Immature natural killer cell (primary cell): ENCODE results near the gene ACHE. TPM values are rescaled to one million over a fixed set of nuclear protein-coding genes. Genes with fewer than 3 reads are reported as not detected.
A peak's percentile ranks its signal among the peaks of the same experiment; 100 is the strongest.
"Not testable (repeated sequence)": the region's sequence is repeated elsewhere in the genome, so short reads cannot be mapped to it uniquely, and the experiment has no call there.

Experiments
- DNase-seq, 3 donors: peaks; one replicate each; pipeline ENCODE4 v3.0.0; 2022; ENCODE audit warnings: mixed read lengths in 1 of 3
- H3K27ac Mint-ChIP-seq, 6 donors: one replicate each; pipeline ENCODE4 v1.8.0; 2020; ENCODE audit warnings: mixed read lengths in 6 of 6, mild to moderate bottlenecking in 5 of 6, inconsistent platforms in 4 of 6, moderate library complexity in 3 of 6
- H3K27me3 Mint-ChIP-seq, 3 donors: one replicate each; pipeline ENCODE4 v1.8.0; 2020 to 2021; ENCODE audit warnings: low read depth in 3 of 3, mild to moderate bottlenecking in 3 of 3, mixed read lengths in 3 of 3, moderate library complexity in 3 of 3, inconsistent platforms in 1 of 3
- H3K36me3 Mint-ChIP-seq, 3 donors: one replicate each; pipeline ENCODE4 v1.8.0; 2020; ENCODE audit warnings: mixed read lengths in 3 of 3, inconsistent platforms in 2 of 3, mild to moderate bottlenecking in 2 of 3
- H3K4me1 Mint-ChIP-seq, 2 donors: one replicate each; pipeline ENCODE4 v1.8.0; 2020; ENCODE audit warnings: inconsistent platforms in 2 of 2, mild to moderate bottlenecking in 2 of 2, mixed read lengths in 2 of 2, moderate library complexity in 1 of 2
- H3K4me3 Mint-ChIP-seq, 5 donors: one replicate each; pipeline ENCODE4 v1.8.0; 2020; ENCODE audit warnings: mild to moderate bottlenecking in 5 of 5, mixed read lengths in 5 of 5, inconsistent platforms in 3 of 5, moderate library complexity in 3 of 5
- H3K9me3 Mint-ChIP-seq, 6 donors: one replicate each; pipeline ENCODE4 v1.8.0; 2020; ENCODE audit warnings: mild to moderate bottlenecking in 6 of 6, mixed read lengths in 6 of 6, inconsistent platforms in 4 of 6, moderate library complexity in 3 of 6
- polyA plus RNA-seq, 3 donors: library from polyadenylated mRNA; unstranded; fragments of 300-500 nt; fragmentation: Illumina TruSeq; gene quantifications; one replicate each; pipeline ENCODE4 v1.2.3, GENCODE V29; 2021

ACHE gene
- not detected for polyA plus RNA-seq

GRCh38 chr7:100895701-100895955 is at the start of gene ACHE:
ACHE (minus strand) TSS chr7:100895888; CDS start chr7:100894232, 1,656 bp downstream.
- peaks cover 13 to 28% (median 19%) of the 10 kb centered on the region in 3 donors for H3K27me3 Mint-ChIP-seq
- peaks cover 0 to 4% (median 0%) of the 10 kb centered on the region in 6 donors for H3K9me3 Mint-ChIP-seq
- H3K36me3 Mint-ChIP-seq: peaks cover 0 to 4% (median 0%) of the 10 kb centered on the region in 3 donors
- peaks cover 17 to 27% of the 10 kb centered on the region in 2 donors for H3K4me1 Mint-ChIP-seq
- H3K27ac Mint-ChIP-seq: peak within 1 kb of the TSS in 4 of 6 donors; percentile 25 to 72 (median 50)
- no peak for DNase-seq
- peak within 1 kb of the TSS; percentile 77 to 91 (median 79) for H3K4me3 Mint-ChIP-seq

GRCh38 chr7:100944138-100944537 is 48.5 kb upstream of the ACHE start:
- Mint-ChIP-seq H3K4me1 (no peaks in the 10 kb centered on the region), H3K4me3 (no peak overlapping the region), H3K36me3 (no peaks in the 10 kb centered on the region), H3K9me3 (peaks cover 2 to 13% (median 6%) of the 10 kb centered on the region in 6 donors), H3K27me3 (peaks cover 3 to 6% (median 6%) of the 10 kb centered on the region in 3 donors), H3K27ac (no peak overlapping the region)
- no peak for DNase-seq

DNA sequence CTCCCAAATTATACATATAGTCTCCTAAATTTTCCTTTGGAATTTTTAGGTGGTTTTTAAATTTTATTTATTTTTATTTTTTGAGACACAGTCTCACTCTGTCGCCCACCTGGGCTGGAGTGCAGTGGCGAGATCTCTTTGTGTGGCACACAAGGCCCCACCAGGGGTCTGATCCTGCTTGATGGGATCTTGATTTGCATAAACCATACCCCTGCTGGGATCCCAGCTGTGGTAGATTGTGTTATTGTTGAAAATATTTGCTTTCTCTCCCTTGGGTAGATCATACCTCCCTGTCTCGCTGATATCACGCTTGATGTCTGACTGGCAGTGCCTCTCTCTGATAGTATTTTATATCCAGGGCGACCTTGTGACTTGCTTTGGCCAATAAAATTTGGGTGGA is 48.0 kb upstream of the ACHE start:
- no peaks in the 10 kb centered on the region for H3K36me3 Mint-ChIP-seq
- no peak for DNase-seq

GRCh38 chr7:100942045-100942774 is 46.5 kb upstream of the ACHE start:
- Mint-ChIP-seq H3K27me3 (peaks cover 4 to 12% (median 8%) of the 10 kb centered on the region in 3 donors), H3K4me1 (no peaks in the 10 kb centered on the region), H3K4me3 (no peak overlapping the region), H3K9me3 (peaks cover 2 to 15% (median 7%) of the 10 kb centered on the region in 6 donors), H3K36me3 (no peaks in the 10 kb centered on the region), H3K27ac (no peak overlapping the region)
- DNase-seq: no peak

More for the DNA sequence above, 48.0 kb upstream of the ACHE start:
- H3K9me3 Mint-ChIP-seq: peaks cover 2 to 15% (median 7%) of the 10 kb centered on the region in 6 donors
- H3K4me1 Mint-ChIP-seq: no peaks in the 10 kb centered on the region
- H3K27me3 Mint-ChIP-seq: peaks cover 3 to 6% (median 6%) of the 10 kb centered on the region in 3 donors
- no peak overlapping the region for H3K4me3 Mint-ChIP-seq
- H3K27ac Mint-ChIP-seq: no peak overlapping the region

DNA sequence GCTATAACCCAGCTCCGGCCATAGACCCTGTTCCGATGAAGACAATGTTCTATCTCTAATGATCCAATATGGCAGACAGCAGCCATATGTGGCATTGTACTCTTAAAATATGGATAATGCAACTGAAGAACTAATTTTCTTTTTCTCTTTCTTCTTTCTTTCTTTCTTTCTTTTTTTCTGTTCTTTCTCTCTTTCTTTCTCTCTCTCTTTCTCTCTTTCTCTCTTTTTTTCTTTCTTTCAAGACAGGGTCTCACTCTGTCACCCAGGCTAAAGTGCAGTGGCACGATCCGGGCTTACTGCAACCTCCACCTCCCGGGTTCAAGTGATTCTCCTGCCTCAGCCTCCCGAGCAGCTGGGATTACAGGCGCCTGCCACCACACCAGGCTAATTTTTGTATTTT is 40.5 kb upstream of the ACHE start:
- DNase-seq, H3K4me3 Mint-ChIP-seq, H3K27ac Mint-ChIP-seq, H3K4me1 Mint-ChIP-seq, H3K36me3 Mint-ChIP-seq: not testable (repeated sequence)
- Mint-ChIP-seq H3K9me3 (peaks cover 2 to 21% (median 8%) of the 10 kb centered on the region in 6 donors), H3K27me3 (peaks cover 9 to 16% (median 11%) of the 10 kb centered on the region in 3 donors)

DNA sequence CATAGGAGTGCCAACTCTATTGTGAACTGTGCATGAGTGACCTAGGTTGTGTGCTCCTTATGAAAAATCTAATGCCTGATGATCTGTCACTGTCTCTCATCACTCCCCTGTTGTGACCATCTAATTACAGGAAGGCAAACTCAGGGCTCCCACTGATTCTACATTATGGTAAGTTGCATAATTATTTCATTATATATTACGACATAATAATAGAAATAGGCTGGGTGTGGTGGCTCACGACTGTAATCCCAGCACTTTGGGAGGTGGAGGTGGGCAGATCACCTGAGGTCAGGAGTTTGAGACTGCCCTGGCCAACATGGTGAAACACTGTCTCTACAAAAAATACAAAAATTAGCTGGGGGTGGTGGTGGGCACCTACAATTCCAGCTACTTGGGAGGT is 39.7 kb upstream of the ACHE start:
- not testable (repeated sequence) for H3K36me3 Mint-ChIP-seq, H3K27ac Mint-ChIP-seq, DNase-seq, H3K4me3 Mint-ChIP-seq, H3K4me1 Mint-ChIP-seq
- H3K27me3 Mint-ChIP-seq: peaks cover 11 to 16% (median 11%) of the 10 kb centered on the region in 3 donors
- H3K9me3 Mint-ChIP-seq: peaks cover 2 to 20% (median 8%) of the 10 kb centered on the region in 6 donors

DNA sequence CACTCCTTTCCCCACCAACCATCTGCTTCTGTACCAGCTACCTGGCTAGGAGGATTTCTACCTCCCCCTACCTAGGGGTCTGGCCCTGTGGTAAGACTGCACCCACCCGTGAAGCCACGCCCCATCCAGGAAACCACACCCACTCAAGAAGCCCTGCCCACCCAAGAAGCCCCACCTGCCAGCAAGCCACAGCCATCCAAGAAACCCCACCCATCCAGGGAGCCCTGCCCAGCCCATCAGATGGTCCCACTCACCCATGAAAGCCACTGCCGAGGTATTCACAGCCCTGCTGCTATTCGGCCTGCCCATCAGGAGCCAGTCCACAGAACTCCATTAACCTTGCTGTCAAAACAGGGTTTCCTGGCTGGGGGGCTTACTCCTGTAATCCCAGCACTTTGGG is 38.0 kb upstream of the ACHE start:
- Mint-ChIP-seq H3K27ac (no peak overlapping the region), H3K9me3 (peaks cover 0 to 8% (median 2%) of the 10 kb centered on the region in 6 donors), H3K36me3 (no peaks in the 10 kb centered on the region), H3K4me1 (no peaks in the 10 kb centered on the region), H3K4me3 (no peak overlapping the region), H3K27me3 (peaks cover 5 to 16% (median 8%) of the 10 kb centered on the region in 3 donors)
- no peak for DNase-seq

GRCh38 chr7:100929808-100930174 is 34.1 kb upstream of the ACHE start:
- H3K27ac Mint-ChIP-seq: no peak overlapping the region
- no peak for DNase-seq

GRCh38 chr7:100923616-100924015 is 27.9 kb upstream of the ACHE start:
- peaks cover 5 to 17% (median 10%) of the 10 kb centered on the region in 3 donors for H3K27me3 Mint-ChIP-seq
- H3K4me1 Mint-ChIP-seq, H3K36me3 Mint-ChIP-seq, DNase-seq, H3K4me3 Mint-ChIP-seq, H3K27ac Mint-ChIP-seq, H3K9me3 Mint-ChIP-seq: not testable (repeated sequence)

More at GRCh38 chr7:100929808-100930174, 34.1 kb upstream of the ACHE start:
- Mint-ChIP-seq H3K4me3 (no peak overlapping the region), H3K36me3 (no peaks in the 10 kb centered on the region), H3K4me1 (no peaks in the 10 kb centered on the region), H3K27me3 (peaks cover 3 to 6% (median 4%) of the 10 kb centered on the region in 3 donors), H3K9me3 (peaks cover 0 to 7% (median 2%) of the 10 kb centered on the region in 6 donors)

GRCh38 chr7:100921039-100921438 is 25.4 kb upstream of the ACHE start:
- H3K36me3 Mint-ChIP-seq: no peaks in the 10 kb centered on the region
- no peaks in the 10 kb centered on the region for H3K4me1 Mint-ChIP-seq
- no peak overlapping the region for H3K4me3 Mint-ChIP-seq
- DNase-seq: no peak
- H3K27ac Mint-ChIP-seq: no peak overlapping the region
- H3K27me3 Mint-ChIP-seq: peaks cover 5 to 17% (median 10%) of the 10 kb centered on the region in 3 donors
- no peaks in the 10 kb centered on the region for H3K9me3 Mint-ChIP-seq

GRCh38 chr7:100919779-100920437 is 24.2 kb upstream of the ACHE start:
- not testable (repeated sequence) for DNase-seq, H3K27ac Mint-ChIP-seq, H3K9me3 Mint-ChIP-seq, H3K36me3 Mint-ChIP-seq, H3K4me1 Mint-ChIP-seq, H3K4me3 Mint-ChIP-seq
- H3K27me3 Mint-ChIP-seq: peaks cover 5 to 17% (median 10%) of the 10 kb centered on the region in 3 donors

GRCh38 chr7:100919335-100919734 is 23.6 kb upstream of the ACHE start:
- not testable (repeated sequence) for H3K4me3 Mint-ChIP-seq, H3K36me3 Mint-ChIP-seq, H3K9me3 Mint-ChIP-seq, H3K4me1 Mint-ChIP-seq, H3K27ac Mint-ChIP-seq, DNase-seq
- peaks cover 5 to 14% (median 10%) of the 10 kb centered on the region in 3 donors for H3K27me3 Mint-ChIP-seq

- DNase-seq: no peak
- no peaks in the 10 kb centered on the region for H3K4me1 Mint-ChIP-seq
- no peaks in the 10 kb centered on the region for H3K9me3 Mint-ChIP-seq
- H3K27me3 Mint-ChIP-seq: peaks cover 0 to 9% (median 4%) of the 10 kb centered on the region in 3 donors
- H3K4me3 Mint-ChIP-seq: no peak overlapping the region
- H3K36me3 Mint-ChIP-seq: no peaks in the 10 kb centered on the region
- no peak overlapping the region for H3K27ac Mint-ChIP-seq
These were observed 19.3 kb upstream of the ACHE start for GRCh38 chr7:100914879-100915447.

- Mint-ChIP-seq H3K9me3 (no peaks in the 10 kb centered on the region), H3K27ac (no peak overlapping the region), H3K4me3 (no peak overlapping the region), H3K4me1 (no peaks in the 10 kb centered on the region), H3K27me3 (peaks cover 0 to 9% (median 4%) of the 10 kb centered on the region in 3 donors), H3K36me3 (no peaks in the 10 kb centered on the region)
- DNase-seq: no peak
These were observed 18.7 kb upstream of the ACHE start for GRCh38 chr7:100914208-100914878.
